KOPT-K1 (cell line): Measurements from ENCODE around the gene CFAP77.

Source experiments
- H3K27ac ChIP-seq: fragments of 200-600 bp; sonication (generic); 2 replicates; pipeline ENCODE4 v1.5.1; 2016; ENCODE audit warnings: antibody characterized with exemption, mild to moderate bottlenecking, low read depth, low read length; ENCODE audit not compliant: poor library complexity, severe bottlenecking
- H3K36me3 ChIP-seq: fragments of 200-600 bp; sonication (generic); 2 replicates; pipeline ENCODE4 v1.5.1; 2017; ENCODE audit warnings: antibody characterized with exemption, mild to moderate bottlenecking, low read length, moderate library complexity; ENCODE audit not compliant: insufficient read depth
- H3K9me3 ChIP-seq: fragments of 200-600 bp; sonication (generic); 2 replicates; pipeline ENCODE4 v1.5.1; 2017; ENCODE audit warnings: antibody characterized with exemption, low read length, mild to moderate bottlenecking; ENCODE audit not compliant: insufficient read depth, poor library complexity, severe bottlenecking

CFAP77 gene

DNA sequence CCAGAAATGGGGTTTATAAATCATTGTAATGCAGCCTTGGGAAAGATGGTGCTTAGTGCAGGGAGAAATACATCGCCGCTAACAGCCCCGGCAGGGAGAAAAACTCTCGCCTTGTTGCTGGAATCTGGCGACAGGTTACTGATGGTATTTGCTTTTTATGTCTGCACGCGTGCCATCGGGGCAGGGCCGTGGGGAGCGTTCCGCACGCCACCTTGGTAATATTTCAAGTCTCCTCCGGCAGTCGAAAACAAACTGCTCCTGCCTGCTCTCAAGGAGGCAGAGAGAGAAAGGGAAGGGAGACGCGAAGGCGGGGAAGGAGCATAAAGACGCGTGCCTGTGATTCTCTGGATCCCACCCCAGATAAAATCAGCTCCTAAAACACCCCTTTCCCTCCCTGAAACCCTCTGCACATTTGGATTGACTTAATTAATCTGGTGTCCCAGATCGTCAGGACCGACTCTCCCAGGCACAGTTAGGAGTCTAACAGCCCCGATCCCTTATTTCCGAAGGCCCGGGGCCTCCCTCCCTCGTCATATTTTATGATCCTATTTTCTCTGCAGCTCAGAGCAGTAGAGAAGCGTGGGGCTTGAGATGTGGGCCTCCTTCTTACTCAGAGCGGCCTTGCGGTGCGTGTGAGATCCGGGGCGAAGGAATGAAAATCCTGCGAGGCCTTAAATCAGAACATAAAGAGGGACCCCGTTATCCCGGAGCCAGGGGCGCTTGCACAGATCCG is 47.7 kb downstream of the CFAP77 start:
- Histone ChIP-seq H3K27ac (no peak overlapping the region), H3K36me3 (no peaks in the 10 kb centered on the region), H3K9me3 (no peaks in the 10 kb centered on the region)

DNA sequence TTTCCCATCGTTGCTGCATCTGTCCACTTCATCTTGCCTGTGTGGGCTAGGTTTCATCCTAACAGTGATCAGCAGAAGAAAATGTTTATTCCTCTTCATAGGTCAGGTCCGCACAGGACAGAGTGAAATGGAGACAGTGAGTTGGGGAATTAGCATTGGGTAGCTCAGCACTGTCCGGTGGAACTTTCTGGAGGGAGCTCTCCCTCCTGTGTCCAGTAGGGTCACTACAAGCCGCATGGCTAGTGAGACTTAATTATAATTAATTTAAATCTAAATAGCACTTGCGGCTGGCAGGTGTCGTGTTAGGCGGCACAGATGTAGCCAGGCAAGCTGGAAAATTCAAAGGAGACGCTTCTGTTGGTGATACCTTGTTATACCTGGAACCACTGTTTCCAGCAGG is 48.4 kb downstream of the CFAP77 start:
- H3K9me3 ChIP-seq: no peaks in the 10 kb centered on the region
- H3K27ac ChIP-seq: no peak overlapping the region
- no peaks in the 10 kb centered on the region for H3K36me3 ChIP-seq

DNA sequence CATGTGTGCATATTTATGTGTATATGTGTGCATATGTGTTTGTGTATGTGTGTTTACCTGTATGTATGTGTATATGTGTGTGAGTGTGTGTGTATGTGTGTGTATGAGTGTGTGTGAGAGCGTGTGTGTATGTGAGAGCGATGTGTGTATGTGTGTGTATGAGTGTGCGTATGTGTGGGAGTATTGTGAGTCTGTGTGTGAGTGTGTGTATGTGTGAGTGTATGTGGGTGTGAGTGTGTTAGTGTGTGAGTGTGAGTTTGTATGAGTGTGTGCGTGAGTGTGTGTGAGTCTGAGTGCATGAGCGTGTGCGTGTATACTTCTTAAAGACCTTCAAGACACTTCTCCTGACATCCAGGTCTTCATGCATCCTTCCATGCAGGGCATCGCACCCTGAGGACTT is 49.6 kb downstream of the CFAP77 start:
- H3K27ac ChIP-seq: no peak overlapping the region
- no peaks in the 10 kb centered on the region for H3K36me3 ChIP-seq
- no peaks in the 10 kb centered on the region for H3K9me3 ChIP-seq

GRCh38 chr9:132460240-132460639 is 50.2 kb downstream of the CFAP77 start:
- Histone ChIP-seq H3K27ac (no peak overlapping the region), H3K9me3 (no peaks in the 10 kb centered on the region), H3K36me3 (no peaks in the 10 kb centered on the region)

DNA sequence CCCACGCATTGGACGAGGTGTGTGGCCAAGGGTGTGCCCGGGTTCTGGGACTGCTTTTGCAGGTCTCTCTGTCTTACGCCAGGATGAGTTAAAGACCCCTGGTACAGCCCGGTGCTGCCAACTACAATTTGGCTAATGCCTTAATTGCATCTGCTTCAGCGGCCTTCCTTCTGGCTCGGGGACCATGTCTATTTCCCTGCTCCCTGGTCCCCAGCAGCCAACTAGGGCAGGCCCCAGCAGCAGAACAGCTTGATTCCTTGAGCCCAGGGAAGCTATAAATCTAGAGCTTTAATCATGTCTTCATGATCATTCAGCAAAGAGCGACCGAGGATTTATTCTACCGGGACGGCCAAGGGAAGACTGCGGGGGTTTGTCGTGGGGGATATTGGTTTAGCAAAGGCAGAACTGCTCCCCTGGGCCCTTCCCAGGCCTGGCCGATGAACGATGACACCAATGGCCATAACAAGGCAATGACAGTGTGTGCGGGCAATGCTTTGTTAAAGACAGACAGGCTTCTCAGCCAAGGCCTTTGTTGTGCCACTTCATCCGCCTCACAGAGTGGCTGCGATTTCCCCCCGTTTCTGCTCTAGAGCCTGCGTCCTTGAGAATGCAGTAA is 51.4 kb downstream of the CFAP77 start:
- Histone ChIP-seq H3K9me3 (no peaks in the 10 kb centered on the region), H3K27ac (no peak overlapping the region), H3K36me3 (no peaks in the 10 kb centered on the region)

DNA sequence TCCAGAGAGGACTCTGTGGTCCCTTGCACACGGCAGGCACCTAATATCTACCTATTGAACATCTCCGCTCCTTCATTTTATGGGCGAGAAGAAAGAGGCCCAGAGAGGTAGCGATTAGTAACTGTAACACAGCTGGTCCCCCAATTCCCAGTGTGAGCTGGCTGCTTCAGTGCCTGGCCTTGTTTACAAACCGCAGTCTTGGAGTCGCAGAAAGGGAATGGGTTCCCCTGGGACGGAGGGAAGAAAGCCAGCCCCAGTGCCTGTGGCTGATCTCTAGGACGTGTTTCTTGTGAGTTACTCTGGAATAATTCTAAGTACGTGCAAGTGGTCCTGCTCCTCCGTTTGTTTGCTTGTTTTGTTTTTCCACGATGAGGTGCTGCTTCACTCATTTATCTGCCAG is 52.0 kb downstream of the CFAP77 start:
- no peaks in the 10 kb centered on the region for H3K9me3 ChIP-seq
- no peaks in the 10 kb centered on the region for H3K36me3 ChIP-seq
- H3K27ac ChIP-seq: no peak overlapping the region

GRCh38 chr9:132464547-132464946 is 54.5 kb downstream of the CFAP77 start:
- Histone ChIP-seq H3K36me3 (no peaks in the 10 kb centered on the region), H3K9me3 (no peaks in the 10 kb centered on the region), H3K27ac (no peak overlapping the region)

DNA sequence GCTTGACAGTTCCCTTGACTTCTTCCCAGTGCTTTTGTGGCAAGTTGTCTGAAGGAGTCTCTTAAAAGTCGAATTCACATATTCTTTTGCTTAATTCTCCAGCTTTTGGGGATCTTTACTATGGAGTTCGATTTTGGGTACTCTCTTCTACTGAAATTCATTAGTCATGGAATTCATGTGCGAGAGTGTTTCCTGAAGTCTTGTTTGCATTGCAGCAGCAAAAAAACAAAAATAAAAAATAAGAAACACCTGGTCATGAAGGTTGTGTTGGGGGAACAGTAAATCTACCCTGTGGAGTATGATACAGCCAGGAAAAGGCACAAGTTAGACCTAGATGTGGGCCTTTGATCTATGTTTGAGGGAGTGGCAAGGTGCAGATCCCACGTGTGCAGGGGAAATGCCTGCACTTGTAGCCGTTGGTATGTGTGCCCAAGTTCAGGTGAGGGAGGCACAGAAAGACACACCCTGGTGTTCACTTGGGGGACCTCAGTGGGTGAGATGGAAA is 55.2 kb downstream of the CFAP77 start:
- Histone ChIP-seq H3K27ac (no peak overlapping the region), H3K9me3 (no peaks in the 10 kb centered on the region), H3K36me3 (no peaks in the 10 kb centered on the region)

- no peaks in the 10 kb centered on the region for H3K9me3 ChIP-seq
Measured at GRCh38 chr9:132472199-132472598, 62.2 kb downstream of the CFAP77 start.

GRCh38 chr9:132472599-132472998 is 62.6 kb downstream of the CFAP77 start:
- H3K27ac ChIP-seq: no peak overlapping the region
- no peaks in the 10 kb centered on the region for H3K36me3 ChIP-seq
- H3K9me3 ChIP-seq: no peaks in the 10 kb centered on the region

More at GRCh38 chr9:132472199-132472598, 62.2 kb downstream of the CFAP77 start:
- no peak overlapping the region for H3K27ac ChIP-seq
- H3K36me3 ChIP-seq: no peaks in the 10 kb centered on the region

DNA sequence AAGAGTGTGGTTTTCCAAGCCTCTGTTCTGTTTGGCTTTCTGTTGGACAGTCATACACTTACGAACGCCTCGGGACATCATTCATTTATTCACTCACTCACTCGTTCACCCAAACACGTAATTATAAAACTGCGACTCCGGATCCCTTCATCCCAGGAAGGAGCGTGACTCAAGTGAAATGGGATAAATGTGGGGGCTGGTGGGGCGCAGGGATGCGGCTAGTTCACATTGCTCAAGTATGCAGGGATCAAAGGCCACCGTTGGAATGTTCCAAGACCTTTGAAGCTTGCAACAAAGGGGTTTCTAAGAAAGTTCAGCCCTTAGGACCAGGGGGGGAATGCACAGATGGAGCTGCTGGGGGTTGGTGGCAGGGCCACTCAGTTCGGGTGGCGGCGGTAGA is 64.2 kb downstream of the CFAP77 start:
- Histone ChIP-seq H3K9me3 (no peaks in the 10 kb centered on the region), H3K36me3 (no peaks in the 10 kb centered on the region), H3K27ac (no peak overlapping the region)

DNA sequence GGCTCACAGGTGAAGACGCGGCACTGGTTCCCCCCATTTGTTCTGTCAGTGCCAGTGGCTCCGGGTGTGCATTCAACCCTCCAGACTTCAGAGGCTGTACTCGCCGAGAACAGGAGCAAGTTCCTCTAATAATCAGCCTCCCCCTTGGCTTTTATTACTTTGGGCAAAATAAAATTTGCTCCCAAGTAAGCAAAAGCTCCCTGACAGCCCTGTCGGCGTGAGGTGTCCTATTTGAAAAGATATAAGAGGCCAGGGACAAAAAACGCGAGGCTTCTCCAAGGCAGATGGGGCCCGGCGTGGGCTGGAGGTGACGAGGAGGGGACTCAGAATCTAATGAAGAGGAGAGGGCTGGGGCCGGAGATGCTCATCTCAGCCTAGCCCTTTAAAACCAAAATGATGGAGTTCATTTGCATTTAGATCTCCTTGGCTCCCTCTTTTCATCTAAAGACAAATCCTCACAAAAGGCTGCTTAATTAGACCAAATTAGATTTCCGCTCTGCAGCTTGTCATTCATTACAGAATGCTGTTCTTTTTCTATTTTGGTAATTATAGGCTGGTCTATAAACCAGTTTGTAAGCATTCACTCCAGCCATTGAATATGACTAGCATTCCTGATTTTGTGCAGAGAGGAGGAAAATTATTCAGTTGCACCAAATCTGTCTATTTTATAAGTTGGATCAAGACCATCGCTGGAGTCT is 68.5 kb downstream of the CFAP77 start:
- Histone ChIP-seq H3K36me3 (no peaks in the 10 kb centered on the region), H3K9me3 (no peaks in the 10 kb centered on the region), H3K27ac (no peak overlapping the region)

DNA sequence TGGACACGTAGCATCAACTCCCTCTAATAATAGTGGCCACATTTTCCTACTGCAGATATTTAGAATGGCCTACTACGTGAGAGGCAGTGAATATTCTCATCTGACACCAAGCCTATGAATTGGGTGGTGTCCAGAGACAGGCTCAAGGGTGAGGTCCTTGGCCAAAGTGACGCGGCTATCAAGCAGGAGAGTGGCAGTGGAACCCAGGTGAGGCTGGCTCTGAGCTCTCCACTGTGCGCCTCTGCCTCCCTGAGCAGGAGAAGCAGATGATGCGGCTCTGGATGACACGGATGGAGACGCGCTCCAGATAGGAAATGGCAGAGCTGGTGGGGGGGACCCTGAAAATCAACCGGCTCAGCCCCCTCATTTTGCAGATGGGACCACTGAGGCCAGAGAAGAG is 69.7 kb downstream of the CFAP77 start:
- Histone ChIP-seq H3K27ac (no peak overlapping the region), H3K9me3 (no peaks in the 10 kb centered on the region), H3K36me3 (no peaks in the 10 kb centered on the region)

GRCh38 chr9:132481053-132481849 is 71.2 kb downstream of the CFAP77 start:
- Histone ChIP-seq H3K9me3 (no peaks in the 10 kb centered on the region), H3K27ac (no peak overlapping the region), H3K36me3 (no peaks in the 10 kb centered on the region)
